ENCODE results near the gene PARS2. TPM values are rescaled to one million over a fixed set of nuclear protein-coding genes. Genes with fewer than 3 reads are reported as not detected.

The PARS2 gene
- total RNA-seq, 1 experiment from 2014 or later, result 9.6 TPM

DNA sequence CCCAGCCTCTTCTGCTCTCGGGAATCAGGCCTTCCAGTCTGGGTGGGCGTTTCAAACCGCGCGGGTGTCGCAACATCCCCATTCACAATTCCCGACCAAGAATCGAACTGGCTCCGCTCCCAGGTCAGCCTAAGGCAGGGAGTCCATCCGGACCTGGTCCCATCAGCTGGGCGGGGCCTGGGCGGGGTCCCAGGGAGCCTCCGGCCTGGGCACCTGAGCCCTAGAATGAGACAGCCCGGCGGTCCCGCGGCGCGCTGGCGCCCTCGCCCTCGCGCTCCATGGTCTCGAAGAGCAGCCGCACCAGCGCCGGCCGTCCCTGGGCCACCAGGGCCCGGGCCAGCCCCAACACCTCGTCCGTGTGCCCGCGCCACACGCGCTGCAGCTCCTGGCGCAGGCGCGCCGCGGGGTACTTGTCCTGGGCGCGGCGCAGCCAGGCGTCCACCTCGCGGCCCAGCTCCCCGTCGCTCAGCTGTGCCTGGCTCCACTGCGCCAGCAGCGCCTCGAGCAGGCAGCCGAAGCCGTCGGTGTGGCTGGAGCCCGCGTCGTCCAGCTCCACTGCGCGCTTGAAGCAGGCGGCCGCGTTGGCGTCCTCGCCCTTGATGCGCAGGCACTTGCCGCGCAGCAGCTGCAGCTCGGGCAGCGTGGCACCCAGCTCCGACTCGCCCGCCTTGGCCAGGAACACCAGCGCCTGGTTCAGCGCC lies 16.9 kb upstream of the PARS2 start:
- DNase-seq (ENCODE audit: low read depth, low spot score) (no peak), ATAC-seq (no peak)
- Histone ChIP-seq H3K79me2 (ENCODE audit: insufficient read depth, low read length) (no peaks in the 10 kb centered on the region), H3K4me2 (ENCODE audit: low read length) (no peak overlapping the region), H3K9me3 (ENCODE audit: control insufficient read depth in 1 of 2, insufficient read depth in 1 of 2, low read depth in 1 of 2, low read length in 2 of 2) (no peaks in the 10 kb centered on the region), H3K4me3 (replicated peaks in 1 of 2; ENCODE audit: low read depth in 1 of 2, low read length in 2 of 2) (no peak overlapping the region), H3K4me1 (ENCODE audit: control insufficient read depth in 1 of 2, insufficient read depth in 2 of 2, low read length in 2 of 2) (peaks cover 0 to 4% of the 10 kb centered on the region in 2 experiments; a peak in 1 of 4 replicates), H3K9me2 (ENCODE audit: insufficient read depth) (no peaks in the 10 kb centered on the region), H4K20me1 (ENCODE audit: insufficient read depth) (no peaks in the 10 kb centered on the region), H3K27me3 (ENCODE audit: insufficient read depth, low read length) (no peaks in the 10 kb centered on the region), H3K27ac (ENCODE audit: low read depth, low read length) (no peak overlapping the region), H3K9ac (ENCODE audit: low read length) (no peak overlapping the region), H3K36me3 (ENCODE audit: control insufficient read depth in 1 of 2, insufficient read depth in 2 of 2, low read length in 2 of 2) (no peaks in the 10 kb centered on the region), H2AFZ (ENCODE audit: low read depth, low read length, poor library complexity, severe bottlenecking) (no peak overlapping the region)
- RAD21 ChIA-PET (ENCODE audit: low non-redundant PET in 1 of 2, low total read pairs in 2 of 2, uncharacterized antibody in 2 of 2, unreplicated experiment in 2 of 2), result no interaction called here
- intact Hi-C loops (cut with micrococcal nuclease), result no loop called here
- no TSS peak for BruUV-seq (replicated peaks)
- CTCF ChIA-PET, result interaction anchor here (1.2 kb wide), 1 partner anchor 9 kb away, joined by 4 read pairs; no protein-coding TSS in a partner anchor
- POLR2A ChIA-PET, result no interaction called here
- TF ChIP-seq TCF7L2 (IDR thresholded peaks at IDR 0.05; ENCODE audit: borderline replicate concordance, extremely low read depth, insufficient read depth, insufficient read length) (no peak), EZH2phosphoT487 (IDR thresholded peaks at IDR 0.05; ENCODE audit: borderline replicate concordance) (no peak), EZH2 (IDR thresholded peaks at IDR 0.05) (no peak), EGR1 (IDR thresholded peaks at IDR 0.05; ENCODE audit: low read depth) (no peak), YY1 (IDR thresholded peaks at IDR 0.05; ENCODE audit: extremely low read depth, insufficient replicate concordance, low read depth, low read length) (no peak), CBX3 (IDR thresholded peaks at IDR 0.05; ENCODE audit: low read depth) (no peak), SP1 (IDR thresholded peaks at IDR 0.05; ENCODE audit: low read depth) (no peak)
- TF ChIP-seq, protein P1, sequence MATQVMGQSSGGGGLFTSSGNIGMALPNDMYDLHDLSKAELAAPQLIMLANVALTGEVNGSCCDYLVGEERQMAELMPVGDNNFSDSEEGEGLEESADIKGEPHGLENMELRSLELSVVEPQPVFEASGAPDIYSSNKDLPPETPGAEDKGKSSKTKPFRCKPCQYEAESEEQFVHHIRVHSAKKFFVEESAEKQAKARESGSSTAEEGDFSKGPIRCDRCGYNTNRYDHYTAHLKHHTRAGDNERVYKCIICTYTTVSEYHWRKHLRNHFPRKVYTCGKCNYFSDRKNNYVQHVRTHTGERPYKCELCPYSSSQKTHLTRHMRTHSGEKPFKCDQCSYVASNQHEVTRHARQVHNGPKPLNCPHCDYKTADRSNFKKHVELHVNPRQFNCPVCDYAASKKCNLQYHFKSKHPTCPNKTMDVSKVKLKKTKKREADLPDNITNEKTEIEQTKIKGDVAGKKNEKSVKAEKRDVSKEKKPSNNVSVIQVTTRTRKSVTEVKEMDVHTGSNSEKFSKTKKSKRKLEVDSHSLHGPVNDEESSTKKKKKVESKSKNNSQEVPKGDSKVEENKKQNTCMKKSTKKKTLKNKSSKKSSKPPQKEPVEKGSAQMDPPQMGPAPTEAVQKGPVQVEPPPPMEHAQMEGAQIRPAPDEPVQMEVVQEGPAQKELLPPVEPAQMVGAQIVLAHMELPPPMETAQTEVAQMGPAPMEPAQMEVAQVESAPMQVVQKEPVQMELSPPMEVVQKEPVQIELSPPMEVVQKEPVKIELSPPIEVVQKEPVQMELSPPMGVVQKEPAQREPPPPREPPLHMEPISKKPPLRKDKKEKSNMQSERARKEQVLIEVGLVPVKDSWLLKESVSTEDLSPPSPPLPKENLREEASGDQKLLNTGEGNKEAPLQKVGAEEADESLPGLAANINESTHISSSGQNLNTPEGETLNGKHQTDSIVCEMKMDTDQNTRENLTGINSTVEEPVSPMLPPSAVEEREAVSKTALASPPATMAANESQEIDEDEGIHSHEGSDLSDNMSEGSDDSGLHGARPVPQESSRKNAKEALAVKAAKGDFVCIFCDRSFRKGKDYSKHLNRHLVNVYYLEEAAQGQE (IDR thresholded peaks at IDR 0.05; ENCODE audit: low read depth), result no peak
- TF ChIP-seq, protein P2, sequence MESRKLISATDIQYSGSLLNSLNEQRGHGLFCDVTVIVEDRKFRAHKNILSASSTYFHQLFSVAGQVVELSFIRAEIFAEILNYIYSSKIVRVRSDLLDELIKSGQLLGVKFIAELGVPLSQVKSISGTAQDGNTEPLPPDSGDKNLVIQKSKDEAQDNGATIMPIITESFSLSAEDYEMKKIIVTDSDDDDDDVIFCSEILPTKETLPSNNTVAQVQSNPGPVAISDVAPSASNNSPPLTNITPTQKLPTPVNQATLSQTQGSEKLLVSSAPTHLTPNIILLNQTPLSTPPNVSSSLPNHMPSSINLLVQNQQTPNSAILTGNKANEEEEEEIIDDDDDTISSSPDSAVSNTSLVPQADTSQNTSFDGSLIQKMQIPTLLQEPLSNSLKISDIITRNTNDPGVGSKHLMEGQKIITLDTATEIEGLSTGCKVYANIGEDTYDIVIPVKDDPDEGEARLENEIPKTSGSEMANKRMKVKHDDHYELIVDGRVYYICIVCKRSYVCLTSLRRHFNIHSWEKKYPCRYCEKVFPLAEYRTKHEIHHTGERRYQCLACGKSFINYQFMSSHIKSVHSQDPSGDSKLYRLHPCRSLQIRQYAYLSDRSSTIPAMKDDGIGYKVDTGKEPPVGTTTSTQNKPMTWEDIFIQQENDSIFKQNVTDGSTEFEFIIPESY (IDR thresholded peaks at IDR 0.05; ENCODE audit: extremely low read depth, insufficient replicate concordance, low read length), result no peak
- TF ChIP-seq, protein P3, sequence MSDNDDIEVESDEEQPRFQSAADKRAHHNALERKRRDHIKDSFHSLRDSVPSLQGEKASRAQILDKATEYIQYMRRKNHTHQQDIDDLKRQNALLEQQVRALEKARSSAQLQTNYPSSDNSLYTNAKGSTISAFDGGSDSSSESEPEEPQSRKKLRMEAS (IDR thresholded peaks at IDR 0.05), result no peak
- TF ChIP-seq, protein P4, sequence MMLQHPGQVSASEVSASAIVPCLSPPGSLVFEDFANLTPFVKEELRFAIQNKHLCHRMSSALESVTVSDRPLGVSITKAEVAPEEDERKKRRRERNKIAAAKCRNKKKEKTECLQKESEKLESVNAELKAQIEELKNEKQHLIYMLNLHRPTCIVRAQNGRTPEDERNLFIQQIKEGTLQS (IDR thresholded peaks at IDR 0.05), result no peak
